ENCODE results near the gene NEK5.

The NEK5 gene

GRCh38 chr13:52006523-52007245 lies 122.2 kb downstream of the NEK5 start:
- DNase-seq, result no peak

GRCh38 chr13:52005841-52006522 lies 122.9 kb downstream of the NEK5 start:
- DNase-seq, result no peak

- no peak for DNase-seq
Measured at GRCh38 chr13:52004511-52005170, 124.2 kb downstream of the NEK5 start.

- no peak for DNase-seq
Measured at GRCh38 chr13:52003541-52003940, 125.3 kb downstream of the NEK5 start.

GRCh38 chr13:52002361-52002760 lies 126.5 kb downstream of the NEK5 start:
- DNase-seq, result no peak

GRCh38 chr13:52001120-52001731 lies 127.6 kb downstream of the NEK5 start:
- DNase-seq, result no peak

- DNase-seq, result no peak
Measured at GRCh38 chr13:51999921-52000320, 129.0 kb downstream of the NEK5 start.

- no peak for DNase-seq
Measured at GRCh38 chr13:51999510-51999911, 129.4 kb downstream of the NEK5 start.

- no peak for DNase-seq
Measured at GRCh38 chr13:51998723-51999509, 130.0 kb downstream of the NEK5 start.

GRCh38 chr13:51997641-51998330 lies 131.1 kb downstream of the NEK5 start:
- DNase-seq, result no peak

GRCh38 chr13:51997186-51997585 lies 131.7 kb downstream of the NEK5 start:
- DNase-seq, result no peak

- DNase-seq, result no peak
Measured at GRCh38 chr13:51996641-51997040, 132.2 kb downstream of the NEK5 start.

- DNase-seq, result no peak
Measured at GRCh38 chr13:51995677-51996551, 133.0 kb downstream of the NEK5 start.

GRCh38 chr13:51993713-51994112 lies 135.2 kb downstream of the NEK5 start:
- DNase-seq, result no peak

GRCh38 chr13:51988988-51989618 lies 139.8 kb downstream of the NEK5 start:
- DNase-seq, result no peak

Data from effector CD8-positive, alpha-beta T cell (primary cell).